GM18907 (cell line): ENCODE measurements around the gene TBCK.
A peak's percentile ranks its signal among the peaks of the same experiment; 100 is the strongest.
"Not testable (repeated sequence)": the region's sequence is repeated elsewhere in the genome, so short reads cannot be mapped to it uniquely, and the experiment has no call there.

Experiments
- ATAC-seq: cut with Tn5 transposase; IDR thresholded peaks from one replicate; pipeline ENCODE4 v1.9.1; 2021; ENCODE audit warnings: mild to moderate bottlenecking, moderate library complexity; ENCODE audit not compliant: unreplicated experiment

TBCK gene

DNA sequence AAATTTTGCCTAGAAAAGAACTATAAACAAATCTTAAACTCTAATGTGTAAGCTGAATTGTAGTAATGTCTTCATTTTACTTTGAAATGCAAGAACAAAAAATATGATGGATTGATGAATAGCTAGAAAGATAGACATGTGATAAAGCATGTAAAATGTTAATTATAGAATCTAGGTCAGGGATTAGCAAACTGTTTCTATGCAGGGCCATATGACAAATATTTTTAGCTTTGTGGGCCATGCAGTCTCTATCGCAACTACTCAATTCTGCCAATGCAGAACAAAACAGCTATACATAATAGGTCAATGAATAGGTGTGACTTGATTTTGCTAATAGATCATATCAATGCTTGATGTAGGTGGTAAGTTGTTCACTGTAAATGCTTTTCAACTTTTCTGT lies 75.3 kb downstream of the TBCK start:
- no peak for ATAC-seq

DNA sequence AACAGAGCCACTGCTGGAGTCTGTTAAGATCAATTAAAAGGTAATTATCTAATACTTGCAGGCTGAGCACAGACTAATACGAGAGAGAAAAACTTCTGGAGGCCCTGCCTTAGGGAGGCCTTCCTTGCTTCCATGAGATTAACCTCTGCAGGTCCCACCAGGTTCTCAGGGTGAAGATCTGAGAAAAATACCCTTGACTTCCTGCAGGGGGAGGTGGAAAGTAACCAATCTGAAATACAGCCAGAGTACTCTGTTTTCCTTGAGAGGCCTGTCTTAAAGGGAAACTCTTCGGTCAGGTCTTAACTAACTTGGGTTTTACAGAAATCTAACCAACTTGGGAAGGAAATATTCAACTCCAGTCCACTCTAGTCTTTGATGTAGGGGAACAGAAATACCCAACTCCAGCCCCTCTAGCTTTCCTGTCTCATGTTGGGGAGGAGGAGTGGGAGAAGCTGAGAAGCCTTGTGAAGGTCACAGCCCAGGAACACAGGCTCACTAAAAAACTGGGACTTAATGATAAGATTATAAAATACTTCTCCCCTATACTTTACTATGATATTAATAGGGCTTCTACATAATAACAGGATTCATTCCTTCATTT lies 77.1 kb downstream of the TBCK start:
- peak; percentile 94 for ATAC-seq

DNA sequence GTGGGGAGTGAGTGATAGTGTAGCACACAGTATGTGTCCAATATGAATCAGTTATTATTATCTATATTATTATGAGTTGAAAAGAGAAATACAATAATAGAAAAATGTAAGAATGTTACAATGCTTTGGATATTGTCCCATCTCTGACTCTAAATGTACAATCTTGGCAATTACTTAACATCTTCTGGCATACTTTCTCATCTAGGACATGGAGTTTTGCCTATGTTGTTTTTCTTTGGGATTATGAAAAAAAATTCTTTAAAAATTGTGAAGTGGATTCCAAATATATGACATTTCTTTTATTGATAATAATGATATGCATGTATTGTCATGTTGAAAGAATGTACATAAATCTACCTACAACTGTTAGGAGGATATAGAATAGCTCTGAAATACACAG lies 84.1 kb downstream of the TBCK start:
- ATAC-seq, result no peak

DNA sequence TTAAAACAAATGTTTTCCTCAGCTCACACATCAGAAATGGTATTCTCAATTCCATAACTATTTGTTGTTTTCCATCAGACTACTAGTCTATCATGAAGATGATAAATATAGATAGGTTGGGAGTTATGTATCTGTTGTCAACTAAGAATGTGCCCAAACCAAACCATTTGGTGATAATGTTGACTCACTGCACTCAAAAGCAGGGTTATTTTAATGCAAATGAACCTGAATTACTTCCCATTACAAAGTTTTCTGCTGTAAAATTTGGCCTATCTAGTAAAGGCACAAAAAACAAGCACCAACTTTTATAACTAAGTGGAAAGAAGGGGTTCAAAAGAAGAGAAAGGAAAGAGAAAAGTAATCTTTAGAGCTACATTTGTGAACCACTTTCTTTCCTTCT lies 93.5 kb downstream of the TBCK start:
- no peak for ATAC-seq

DNA sequence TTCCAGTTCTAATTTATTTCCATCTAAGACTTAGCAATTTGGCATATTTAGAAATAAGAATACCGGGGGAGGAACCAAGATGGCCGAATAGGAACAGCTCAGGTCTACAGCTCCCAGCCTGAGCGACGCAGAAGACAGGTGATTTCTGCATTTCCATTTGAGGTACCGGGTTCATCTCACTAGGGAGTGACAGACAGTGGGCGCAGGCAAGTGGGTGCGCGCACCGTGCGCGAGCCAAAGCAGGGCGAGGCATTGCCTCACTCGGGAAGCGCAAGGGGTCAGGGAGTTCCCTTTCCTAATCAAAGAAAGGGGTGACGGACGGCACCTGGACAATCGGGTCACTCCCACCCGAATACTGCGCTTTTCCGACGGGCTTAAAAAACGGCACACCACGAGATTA lies 102.7 kb downstream of the TBCK start:
- not testable (repeated sequence) for ATAC-seq

DNA sequence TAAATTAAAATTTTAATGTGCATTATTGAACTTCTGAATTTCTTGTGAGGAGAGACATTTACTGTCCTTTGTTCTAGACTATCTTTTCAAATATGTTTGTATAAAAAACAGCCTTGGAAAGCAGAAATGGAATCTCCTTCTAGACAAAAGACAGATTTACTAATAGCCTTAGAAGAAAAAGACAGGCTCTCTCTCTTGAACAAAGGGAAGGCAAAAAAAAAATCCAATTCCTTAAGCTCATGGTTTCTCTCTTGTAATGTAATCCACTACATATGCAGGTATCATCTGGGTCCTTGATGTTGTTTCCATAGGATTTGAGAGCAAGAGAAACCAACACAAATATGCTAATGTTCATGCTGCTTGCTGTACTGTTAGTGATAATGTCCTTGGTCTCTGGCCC lies 106.0 kb downstream of the TBCK start:
- ATAC-seq, result no peak

DNA sequence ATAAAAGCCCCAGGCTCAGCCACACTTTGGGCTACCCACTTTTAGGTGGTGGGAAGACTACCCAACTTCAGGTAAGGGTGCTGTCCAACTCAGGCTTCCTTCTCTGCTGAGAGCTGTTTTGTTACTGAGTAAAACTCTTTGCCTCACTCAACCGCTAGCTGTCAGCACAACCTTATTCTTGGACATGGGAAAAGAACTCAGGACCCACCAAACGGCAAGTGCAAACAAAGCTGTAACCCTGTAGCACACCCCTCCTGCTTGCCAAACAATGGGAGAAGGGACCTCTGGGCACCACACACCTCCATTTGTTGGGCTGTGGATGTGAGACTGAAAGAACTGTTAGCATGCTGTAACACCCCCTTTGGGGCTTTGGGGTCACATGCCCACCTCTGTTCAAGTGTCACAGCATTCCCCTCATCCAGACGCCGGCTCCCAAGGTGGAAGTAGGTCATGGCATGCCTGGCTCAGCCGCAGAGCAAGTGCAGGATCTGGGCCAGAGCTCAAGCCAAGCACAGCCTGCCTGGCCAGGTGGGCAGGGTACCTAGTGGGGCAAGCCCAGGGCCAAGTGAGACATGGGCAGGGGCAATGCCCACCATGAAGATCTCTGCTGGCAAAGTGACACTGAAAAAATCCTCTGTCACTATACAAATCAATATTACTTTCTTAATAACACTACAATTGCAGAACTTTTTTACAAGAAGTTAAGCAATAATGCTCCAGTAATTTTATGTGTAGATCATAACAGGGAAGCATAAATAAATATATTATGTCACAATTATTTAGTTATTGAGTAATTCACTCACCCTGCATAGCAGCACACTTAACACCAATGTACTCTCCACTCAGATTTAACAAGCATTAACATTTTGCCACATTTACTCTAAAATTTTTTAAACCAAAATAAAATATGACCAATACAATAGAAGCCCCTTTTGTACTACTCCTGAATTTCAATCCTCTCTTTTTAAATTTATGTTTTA lies 107.2 kb downstream of the TBCK start:
- ATAC-seq, result no peak

DNA sequence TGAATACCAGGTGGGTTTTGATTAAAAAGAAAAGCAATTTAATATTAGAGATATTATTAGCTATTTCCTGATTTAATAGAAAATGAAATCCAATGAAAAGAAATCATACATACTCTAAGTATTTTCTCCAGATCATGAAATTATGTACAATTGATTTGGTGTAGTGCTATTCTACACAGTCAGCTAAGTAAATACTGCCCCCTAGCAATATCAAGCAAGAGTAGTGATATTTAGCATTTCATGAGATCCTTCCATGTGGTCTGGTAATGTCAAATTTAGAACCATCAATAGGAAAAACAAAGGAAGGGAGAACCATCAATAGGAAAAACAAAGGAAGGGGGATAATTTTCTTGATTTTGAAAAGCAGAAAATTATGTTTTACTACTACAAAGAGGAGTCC lies 114.6 kb downstream of the TBCK start:
- ATAC-seq, result no peak

DNA sequence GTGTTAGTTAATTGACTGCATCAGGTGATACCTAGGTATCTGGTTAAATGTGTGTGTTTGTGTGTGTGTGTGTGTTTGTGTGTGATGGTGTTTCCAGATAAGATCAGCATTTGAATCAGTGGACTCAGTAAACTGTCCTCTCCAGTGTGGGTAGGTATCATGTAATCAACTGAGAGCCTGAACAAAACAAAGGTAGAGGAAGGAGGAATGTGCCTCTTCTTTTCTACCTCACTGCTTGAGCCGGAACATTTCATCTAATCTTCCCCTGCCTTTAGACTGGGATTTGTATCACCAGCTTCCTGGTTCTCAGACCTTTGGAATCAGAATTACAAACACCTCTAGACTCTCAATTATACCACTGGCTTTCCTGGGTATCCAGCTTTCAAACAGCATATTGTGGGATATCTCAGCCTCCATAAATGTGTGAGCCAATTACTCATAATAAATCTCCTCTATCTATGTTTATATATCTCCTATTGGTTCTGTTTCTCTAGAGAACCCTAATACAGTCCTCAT lies 120.5 kb downstream of the TBCK start:
- ATAC-seq, result no peak

DNA sequence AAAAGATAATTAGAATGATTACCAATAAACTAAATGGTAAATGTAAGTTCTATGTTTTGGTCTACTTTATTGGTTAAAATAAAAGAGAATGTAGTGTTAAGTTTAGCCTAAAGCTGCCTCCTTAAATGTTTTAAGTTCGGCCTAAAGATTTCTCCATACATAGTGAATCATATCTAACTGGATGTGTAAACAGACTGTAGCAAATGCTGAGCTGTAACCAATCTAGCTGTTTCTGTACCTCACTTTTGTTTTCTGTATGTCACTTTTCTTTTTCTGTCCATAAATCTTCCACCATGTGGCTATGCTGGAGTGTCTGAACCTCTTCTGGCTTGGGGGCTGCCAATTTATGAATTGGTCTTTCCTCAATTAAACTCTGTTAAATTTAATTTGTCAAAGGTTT lies 121.2 kb downstream of the TBCK start:
- ATAC-seq, result no peak

DNA sequence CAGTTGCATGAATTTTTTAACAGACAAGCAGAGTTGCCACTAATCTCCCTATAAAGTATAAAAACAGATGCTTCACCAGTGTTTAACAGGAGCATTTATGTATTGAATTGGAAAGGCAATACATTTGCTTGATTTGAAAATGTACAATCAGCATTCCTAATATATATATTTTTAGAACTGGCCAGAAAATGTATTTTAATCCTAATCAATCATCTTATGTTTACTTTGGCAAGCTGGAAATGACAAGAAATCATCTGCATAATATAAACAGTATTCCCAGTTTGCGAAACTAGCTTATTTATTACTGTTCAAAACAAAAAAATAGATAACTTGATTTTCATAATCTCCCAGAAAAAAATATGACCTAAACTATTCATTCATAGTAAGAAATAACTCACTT lies 123.9 kb downstream of the TBCK start:
- ATAC-seq, result no peak

DNA sequence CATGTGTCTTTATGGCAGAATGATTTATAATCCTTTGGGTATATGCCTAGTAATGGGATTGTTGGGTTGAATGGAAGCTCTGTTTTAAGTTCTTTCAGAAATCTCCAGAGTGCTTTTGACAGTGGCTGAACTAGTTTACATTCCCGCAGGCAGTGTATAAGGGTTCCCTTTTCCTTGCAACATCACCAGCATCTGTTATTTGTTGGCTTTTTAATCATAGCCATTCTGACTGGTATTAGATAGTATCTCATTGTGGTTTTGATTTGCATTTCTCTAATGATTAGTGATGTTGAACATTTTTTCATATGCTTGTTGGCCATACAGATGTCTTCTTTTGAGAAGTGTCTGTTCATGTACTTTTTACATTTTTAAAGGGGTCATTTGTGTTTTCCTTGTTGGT lies 129.8 kb downstream of the TBCK start:
- no peak for ATAC-seq

DNA sequence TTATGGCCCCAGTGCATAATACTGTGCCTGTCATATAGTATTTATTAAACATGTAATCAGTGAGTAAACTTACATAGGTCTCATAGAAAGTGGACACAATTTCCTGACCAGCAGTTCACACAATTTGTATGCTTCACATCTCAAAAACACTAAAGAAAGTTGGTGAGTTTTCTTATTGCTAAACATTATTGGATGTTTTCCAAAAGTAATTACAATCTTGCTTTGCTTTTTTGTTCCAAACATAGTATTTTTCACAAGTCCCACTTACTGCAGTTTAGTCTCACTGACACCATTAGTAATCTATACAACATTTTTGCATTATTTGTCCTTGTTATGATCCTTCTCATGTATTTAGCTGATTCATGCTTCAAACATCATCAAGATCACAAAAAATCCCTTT lies 132.5 kb downstream of the TBCK start:
- no peak for ATAC-seq

DNA sequence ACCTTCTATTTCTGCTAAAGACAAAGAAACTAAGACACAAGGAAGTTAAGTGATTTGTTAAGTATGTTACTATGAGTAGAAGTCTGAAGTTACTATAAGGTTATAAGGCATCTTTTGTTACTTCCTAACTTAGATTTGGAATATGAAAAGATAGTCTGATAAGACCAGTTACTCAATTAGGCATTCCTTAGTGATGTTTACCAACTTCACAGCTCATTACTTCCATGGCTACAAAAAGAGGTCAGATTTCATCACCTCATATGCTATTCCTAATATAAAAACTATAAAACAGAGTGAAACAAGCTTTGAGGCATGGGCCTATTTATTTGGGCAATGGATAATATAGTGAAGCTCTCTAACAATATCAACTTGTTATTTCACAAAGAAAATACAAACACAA lies 143.1 kb downstream of the TBCK start:
- ATAC-seq, result no peak

DNA sequence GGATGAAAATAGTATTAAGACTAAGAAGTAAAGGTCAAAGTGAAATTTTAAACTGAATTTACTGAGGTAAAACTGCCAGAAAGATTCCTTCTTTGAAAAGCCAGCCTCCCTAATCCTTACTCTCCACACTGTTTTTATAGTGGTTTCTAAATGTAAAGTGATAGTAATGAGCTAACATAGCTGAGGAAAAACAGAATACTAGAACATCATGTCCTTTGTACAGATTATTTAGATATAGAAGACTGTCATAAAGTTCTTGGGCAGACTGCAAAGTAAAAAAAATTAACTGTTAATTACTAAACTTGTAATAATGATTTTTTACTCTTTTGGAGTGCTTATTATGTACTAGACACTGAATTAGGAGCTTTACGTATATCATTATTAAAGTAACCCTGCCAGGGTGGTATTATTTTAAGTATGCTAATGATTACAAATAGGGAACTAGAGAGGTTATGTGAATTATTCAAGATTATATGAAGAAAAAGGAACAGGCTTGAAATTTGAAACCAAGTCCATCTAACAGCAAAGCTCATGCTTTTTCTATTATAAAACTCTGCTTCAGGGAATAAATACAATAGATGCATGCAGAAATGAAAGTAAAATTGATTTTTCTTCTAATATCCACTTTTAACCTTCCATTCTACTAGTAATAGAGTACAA lies 150.5 kb downstream of the TBCK start:
- ATAC-seq, result no peak

DNA sequence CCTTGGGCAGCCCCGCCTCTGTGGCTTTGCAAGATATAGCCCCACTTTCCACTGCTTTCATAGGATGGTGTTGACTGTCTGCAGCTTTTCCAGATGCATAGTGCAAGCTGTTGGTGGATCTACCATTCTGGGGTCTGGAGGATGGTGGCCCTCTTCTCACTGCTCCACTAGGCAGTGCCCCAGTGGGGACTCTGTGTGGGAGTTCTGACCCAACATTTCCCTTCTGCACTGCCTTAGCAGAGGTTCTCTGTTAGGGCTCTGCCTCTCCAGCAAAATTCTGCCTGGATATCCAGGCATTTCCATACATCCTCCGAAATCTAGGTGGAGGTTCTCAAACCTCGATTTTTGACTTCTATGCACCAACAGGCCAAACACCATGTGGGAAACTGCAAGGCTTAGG lies 153.7 kb downstream of the TBCK start:
- ATAC-seq, result no peak

DNA sequence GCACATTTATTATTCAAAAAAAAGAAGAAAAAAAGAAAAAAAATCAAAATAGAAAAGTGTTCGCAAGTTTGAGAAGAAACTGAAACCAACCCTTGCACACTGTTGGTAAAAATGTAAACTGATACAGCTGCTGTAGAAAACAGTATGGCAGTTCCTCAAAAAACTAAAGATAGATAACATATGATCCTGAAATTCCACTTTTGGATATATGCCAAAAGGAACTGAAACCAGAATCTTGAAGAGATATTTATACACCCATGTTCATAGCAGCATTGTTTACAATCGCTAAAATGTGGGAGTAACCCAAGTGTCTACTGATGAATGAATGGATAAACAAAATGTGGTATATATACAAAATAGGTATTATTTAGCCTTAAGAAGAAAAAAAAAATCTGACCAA lies 155.4 kb downstream of the TBCK start:
- no peak for ATAC-seq

DNA sequence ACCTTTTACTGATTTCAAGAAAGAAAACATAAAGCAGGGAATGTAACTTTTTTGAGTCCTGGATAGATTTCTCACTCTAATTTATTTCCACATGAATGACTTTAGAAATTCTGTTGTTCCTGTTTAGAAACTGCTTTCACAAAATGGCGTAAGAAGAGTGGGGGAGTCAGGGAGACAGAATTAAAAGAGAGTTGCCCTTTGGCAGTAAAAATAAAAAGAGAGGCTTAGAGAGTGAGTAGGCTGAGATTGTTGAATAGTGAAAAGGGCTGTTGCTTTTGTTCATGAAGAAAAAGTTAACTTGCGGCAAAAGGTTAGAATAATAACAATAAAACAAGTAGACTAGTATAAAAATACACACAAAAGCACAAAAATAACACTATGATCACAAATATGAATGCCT lies 166.1 kb downstream of the TBCK start:
- no peak for ATAC-seq

DNA sequence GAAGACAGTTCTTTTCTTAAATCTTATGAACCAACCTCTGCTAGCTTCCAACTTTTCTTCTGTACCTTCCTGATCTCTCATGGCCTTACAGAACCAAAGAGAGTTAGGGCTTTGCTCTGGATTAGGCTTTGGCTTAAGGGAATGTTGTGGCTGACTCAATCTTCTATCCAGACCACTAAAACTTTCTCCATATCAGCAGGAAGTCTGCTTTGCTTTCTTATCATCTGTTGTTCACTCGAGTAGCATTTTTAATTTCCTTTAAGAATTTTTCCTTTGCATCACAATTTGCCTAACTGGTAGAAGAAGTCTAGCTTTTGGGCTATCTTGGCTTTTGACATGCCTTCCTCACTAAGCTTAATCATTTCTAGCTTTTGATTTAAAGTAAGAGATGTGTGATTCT lies 167.0 kb downstream of the TBCK start:
- no peak for ATAC-seq

DNA sequence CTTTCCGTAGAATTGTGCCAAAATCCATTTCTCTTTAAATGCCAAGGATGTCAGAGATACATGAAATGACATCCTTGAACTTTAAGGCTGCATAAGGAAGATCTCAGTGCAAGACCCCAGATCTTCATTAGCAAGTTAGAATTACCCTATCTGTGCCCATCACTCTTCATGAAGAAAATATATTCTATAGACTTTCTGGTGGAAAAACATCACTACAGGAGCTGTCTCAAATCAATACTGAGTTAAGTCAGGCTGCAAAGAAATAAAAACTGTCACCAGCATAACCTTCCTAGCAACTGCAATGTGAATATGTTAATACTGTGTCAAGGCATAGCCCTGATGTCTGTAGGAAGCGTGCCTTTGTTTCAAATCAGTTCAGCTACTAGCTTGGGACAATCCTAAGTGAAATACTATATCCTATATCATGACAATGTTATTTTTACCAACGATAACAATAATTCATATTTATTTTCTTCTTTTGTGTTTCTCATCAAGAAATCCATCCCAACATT lies 173.3 kb downstream of the TBCK start:
- ATAC-seq, result no peak

DNA sequence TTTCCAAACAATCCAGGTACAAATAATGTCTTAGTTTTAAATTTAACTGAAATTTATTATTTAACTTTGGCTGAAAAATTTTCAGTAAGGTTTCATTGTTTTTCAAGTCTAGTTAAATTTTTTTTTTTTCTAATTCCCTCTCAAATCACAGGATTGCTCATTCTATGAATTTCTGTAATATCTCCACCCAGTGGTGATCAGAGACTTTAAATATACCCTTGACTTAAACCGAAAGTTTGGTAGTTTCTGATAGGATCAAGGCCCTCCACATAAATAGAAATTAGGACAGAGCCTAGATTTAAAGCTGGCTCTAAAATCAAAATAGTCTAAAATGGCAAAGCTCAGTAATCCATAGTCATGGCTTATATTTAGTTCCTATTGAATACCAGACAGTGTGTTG lies 175.4 kb downstream of the TBCK start:
- ATAC-seq, result no peak
